HL-60 (cell line): ENCODE measurements around the gene ATP6V0D1.

Source experiments
- DNase-seq, 2 experiments: peaks; one replicate each; pipeline ENCODE4 v3.0.0-alpha.2; 2010 to 2020; ENCODE audit warnings: low read depth in 1 of 2, low spot score in 1 of 2
- H3K27ac ChIP-seq: fragments of 250-450 bp; sonication (Bioruptor Pico); replicated peaks from 2 replicates; pipeline ENCODE4 v1.5.1; 2020; ENCODE audit warnings: mild to moderate bottlenecking, moderate library complexity
- H3K27me3 ChIP-seq: fragments of 250-450 bp; sonication (Bioruptor Pico); 2 replicates; pipeline ENCODE4 v1.5.1; 2021; ENCODE audit warnings: mild to moderate bottlenecking, moderate library complexity; ENCODE audit not compliant: insufficient read depth, poor library complexity, severe bottlenecking
- H3K4me3 ChIP-seq: replicated peaks from 2 replicates; pipeline ENCODE4 v1.5.1; 2011; ENCODE audit warnings: mild to moderate bottlenecking, control low read depth, low read length; ENCODE audit not compliant: insufficient read depth
- CTCF ChIP-seq: IDR thresholded peaks from one replicate; pipeline ENCODE4 v1.5.1; 2011; ENCODE audit warnings: low read length, control low read depth, inconsistent platforms; ENCODE audit not compliant: insufficient read depth
- GABPA ChIP-seq: IDR thresholded peaks from 2 replicates; pipeline ENCODE4 v1.6.1; 2012; ENCODE audit warnings: low read depth
- POLR2AphosphoS5 ChIP-seq: IDR thresholded peaks from 2 replicates; pipeline ENCODE4 v1.6.1; 2012; ENCODE audit warnings: low read depth
- REST ChIP-seq: IDR thresholded peaks from 2 replicates; pipeline ENCODE4 v1.6.1; 2012; ENCODE audit warnings: low read depth; ENCODE audit not compliant: insufficient replicate concordance
- SPI1 ChIP-seq: IDR thresholded peaks from 2 replicates; pipeline ENCODE4 v1.6.1; 2012; ENCODE audit warnings: low read depth, mild to moderate bottlenecking, borderline replicate concordance

The ATP6V0D1 gene

GRCh38 chr16:67393111-67393787, 87.7 kb downstream of the ATP6V0D1 start, which contains the start of gene TPPP3:
TPPP3 (minus strand) TSS chr16:67393498; CDS start chr16:67391111, 2,387 bp downstream.
- DNase-seq, result no peak
- Histone ChIP-seq H3K27ac (no peak within 1 kb of the TSS), H3K4me3 (no peak within 1 kb of the TSS), H3K27me3 (peaks cover 20% of the 10 kb centered on the region)
- TF ChIP-seq REST, result no peak
- TF ChIP-seq GABPA, result no peak
- no peak for TF ChIP-seq POLR2AphosphoS5
- TF ChIP-seq CTCF, result no peak
- TF ChIP-seq SPI1, result no peak

GRCh38 chr16:67392301-67393059, 88.5 kb downstream of the ATP6V0D1 start:
- TF ChIP-seq POLR2AphosphoS5 (no peak), GABPA (no peak), REST (no peak), SPI1 (no peak), CTCF (no peak)
- DNase-seq, result no peak
- peaks cover 20% of the 10 kb centered on the region for H3K27me3 ChIP-seq
- no peak overlapping the region for H3K27ac ChIP-seq
- no peak overlapping the region for H3K4me3 ChIP-seq

GRCh38 chr16:67391424-67392300, 89.3 kb downstream of the ATP6V0D1 start:
- Histone ChIP-seq H3K27ac (no peak overlapping the region), H3K4me3 (no peak overlapping the region), H3K27me3 (peaks cover 20% of the 10 kb centered on the region)
- no peak for DNase-seq
- TF ChIP-seq CTCF (no peak), REST (no peak), GABPA (no peak)
